ENCODE measurements around the gene EPB41L1. TPM values are rescaled to one million over a fixed set of nuclear protein-coding genes. Genes with fewer than 3 reads are reported as not detected.

Gene EPB41L1
- 38.2 and 57.8 TPM in 2 replicates for polyA plus RNA-seq
- 119 and 144 TPM in 2 replicates for polyA minus RNA-seq

- peak within 1 kb of the TSS; percentile 73 for H3K4me2 ChIP-seq (ENCODE audit: low read length)
- no peak for TF ChIP-seq SMC3 (conservative IDR thresholded peaks at IDR 0.05; ENCODE audit: poor library complexity)
- no peak for TF ChIP-seq REST (IDR thresholded peaks at IDR 0.05; ENCODE audit: borderline replicate concordance)
- no peak for TF ChIP-seq EP300 (conservative IDR thresholded peaks at IDR 0.05; ENCODE audit: poor library complexity, severe bottlenecking)
- TF ChIP-seq EZH2 (IDR thresholded peaks at IDR 0.05; ENCODE audit: borderline replicate concordance, insufficient read depth, low read length, poor library complexity, severe bottlenecking): no peak
- TF ChIP-seq MXI1 (conservative IDR thresholded peaks at IDR 0.05; ENCODE audit: poor library complexity, severe bottlenecking): peak; percentile 39
- no peak for TF ChIP-seq CTCF (IDR thresholded peaks at IDR 0.05; ENCODE audit: poor library complexity, severe bottlenecking)
- no peak for TF ChIP-seq TAF1 (IDR thresholded peaks at IDR 0.05; ENCODE audit: low read depth)
- peak within 1 kb of the TSS; percentile 45 for H2AFZ ChIP-seq (ENCODE audit: low read depth, low read length)
- no peaks in the 10 kb centered on the region for H3K27me3 ChIP-seq (ENCODE audit: insufficient read depth, low read depth, low read length)
- peak within 1 kb of the TSS; percentile 81 for H3K4me3 ChIP-seq (ENCODE audit: low read length)
- no peaks in the 10 kb centered on the region for H3K36me3 ChIP-seq (ENCODE audit: insufficient read depth, low read length)
- no peaks in the 10 kb centered on the region for H3K9me3 ChIP-seq (ENCODE audit: low read length)
- H3K27ac ChIP-seq (ENCODE audit: low read length): no peak within 1 kb of the TSS
- H3K9me2 ChIP-seq (ENCODE audit: insufficient read depth, low read length): no peaks in the 10 kb centered on the region
- H3F3A ChIP-seq (ENCODE audit: insufficient read depth, low read length, poor library complexity, severe bottlenecking): no peaks in the 10 kb centered on the region
- no peaks in the 10 kb centered on the region for H4K20me1 ChIP-seq (ENCODE audit: insufficient read depth)
- peak within 1 kb of the TSS; percentile 70 for H3K9ac ChIP-seq (ENCODE audit: low read length)
- peaks cover 12% of the 10 kb centered on the region for H3K79me2 ChIP-seq (replicated peaks; ENCODE audit: insufficient read depth, low read length)
Measured at GRCh38 chr20:36154700-36155628, at the start of gene EPB41L1. Gene EPB41L1 (plus strand): TSS chr20:36154740. CDS start chr20:36173778, 19,038 bp downstream.

- no peaks in the 10 kb centered on the region for H3K27me3 ChIP-seq (ENCODE audit: insufficient read depth, low read depth, low read length)
- H3K4me2 ChIP-seq (ENCODE audit: low read length): no peak overlapping the region
- no peak overlapping the region for H3K4me3 ChIP-seq (ENCODE audit: low read length)
- H3K9ac ChIP-seq (ENCODE audit: low read length): no peak overlapping the region
- no peaks in the 10 kb centered on the region for H3F3A ChIP-seq (ENCODE audit: insufficient read depth, low read length, poor library complexity, severe bottlenecking)
- no peaks in the 10 kb centered on the region for H4K20me1 ChIP-seq (ENCODE audit: insufficient read depth)
- H3K9me2 ChIP-seq (ENCODE audit: insufficient read depth, low read length): no peaks in the 10 kb centered on the region
- no peak overlapping the region for H3K27ac ChIP-seq (ENCODE audit: low read length)
- TF ChIP-seq EZH2 (IDR thresholded peaks at IDR 0.05; ENCODE audit: borderline replicate concordance, insufficient read depth, low read length, poor library complexity, severe bottlenecking): no peak
- no peak for TF ChIP-seq MXI1 (conservative IDR thresholded peaks at IDR 0.05; ENCODE audit: poor library complexity, severe bottlenecking)
- no peak for TF ChIP-seq EP300 (conservative IDR thresholded peaks at IDR 0.05; ENCODE audit: poor library complexity, severe bottlenecking)
- TF ChIP-seq TAF1 (IDR thresholded peaks at IDR 0.05; ENCODE audit: low read depth): no peak
- TF ChIP-seq CTCF (IDR thresholded peaks at IDR 0.05; ENCODE audit: poor library complexity, severe bottlenecking): no peak
- no peak for TF ChIP-seq POLR2AphosphoS5 (IDR thresholded peaks at IDR 0.05)
- TF ChIP-seq RAD21 (conservative IDR thresholded peaks at IDR 0.05): no peak
- TF ChIP-seq SMC3 (conservative IDR thresholded peaks at IDR 0.05; ENCODE audit: poor library complexity): no peak
- no peak for TF ChIP-seq REST (IDR thresholded peaks at IDR 0.05; ENCODE audit: borderline replicate concordance)
- no peak overlapping the region for H2AFZ ChIP-seq (ENCODE audit: low read depth, low read length)
- H3K79me2 ChIP-seq (replicated peaks; ENCODE audit: insufficient read depth, low read length): peaks cover 6% of the 10 kb centered on the region
- H3K36me3 ChIP-seq (ENCODE audit: insufficient read depth, low read length): no peaks in the 10 kb centered on the region
- H3K9me3 ChIP-seq (ENCODE audit: low read length): no peaks in the 10 kb centered on the region
Measured at GRCh38 chr20:36104856-36105255, 49.7 kb upstream of the EPB41L1 start.
